Activated naive CD8-positive, alpha-beta T cell treated with anti-CD3 and anti-CD28 coated beads for 36 hours (primary cell): ENCODE measurements around the gene SIRT1. TPM values are rescaled to one million over a fixed set of nuclear protein-coding genes. Genes with fewer than 3 reads are reported as not detected.

Experiments used
- DNase-seq: peaks from one replicate; pipeline ENCODE4 v3.0.0; 2021
- H3K27ac Mint-ChIP-seq: one replicate; pipeline ENCODE4 v1.8.0; 2022; ENCODE audit warnings: mild to moderate bottlenecking, moderate library complexity, mixed read lengths
- H3K27me3 Mint-ChIP-seq: one replicate; pipeline ENCODE4 v1.8.0; 2022; ENCODE audit warnings: mild to moderate bottlenecking, mixed read lengths
- H3K36me3 Mint-ChIP-seq: one replicate; pipeline ENCODE4 v1.8.0; 2021; ENCODE audit warnings: mild to moderate bottlenecking, mixed read lengths
- H3K4me1 Mint-ChIP-seq: one replicate; pipeline ENCODE4 v1.8.0; 2021; ENCODE audit warnings: mixed read lengths
- H3K4me3 Mint-ChIP-seq: one replicate; pipeline ENCODE4 v1.8.0; 2022; ENCODE audit warnings: mild to moderate bottlenecking, moderate library complexity, mixed read lengths
- H3K9me3 Mint-ChIP-seq: one replicate; pipeline ENCODE4 v1.8.0; 2022; ENCODE audit warnings: mixed read lengths
- total RNA-seq, 2 experiments: library from RNA; stranded (reverse); gene quantifications; one replicate each; pipeline ENCODE4 v1.2.3, GENCODE V29; 2021

The SIRT1 gene
- total RNA-seq, 2 experiments from 2014 or later: 41.3 to 42.5 TPM

DNA sequence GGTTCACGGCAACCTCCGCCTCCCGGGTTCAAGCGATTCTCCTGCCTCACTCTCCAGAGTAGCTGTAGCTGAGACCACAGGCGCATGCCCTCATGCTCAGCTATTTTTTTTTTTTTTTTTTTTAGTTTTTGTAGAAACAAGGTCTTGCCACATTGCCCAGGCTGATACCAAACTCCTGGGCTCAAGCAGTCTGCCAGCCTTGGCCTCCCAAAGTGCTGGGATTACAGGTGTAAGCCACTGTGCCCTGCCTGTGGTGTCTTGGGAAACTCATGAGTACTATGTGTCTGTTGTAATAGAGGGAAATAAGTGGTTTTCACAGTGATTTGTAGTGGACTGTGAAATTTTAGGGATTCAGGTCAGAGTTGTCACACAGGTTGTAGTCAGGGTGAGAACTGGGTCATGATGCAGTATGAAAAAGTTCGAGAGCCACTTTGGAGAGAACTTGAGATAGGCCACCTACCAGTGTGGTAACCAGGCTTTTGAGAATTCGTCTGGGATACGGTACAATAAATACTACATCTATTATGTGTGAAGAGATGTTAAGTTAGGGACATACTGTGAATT, 30.4 kb downstream of the SIRT1 start:
- H3K9me3 Mint-ChIP-seq: no peaks in the 10 kb centered on the region
- peaks cover 33% of the 10 kb centered on the region for H3K4me1 Mint-ChIP-seq
- DNase-seq: no peak
- no peak overlapping the region for H3K4me3 Mint-ChIP-seq
- H3K27ac Mint-ChIP-seq: peak overlapping the region; percentile 74
- no peaks in the 10 kb centered on the region for H3K27me3 Mint-ChIP-seq
- H3K36me3 Mint-ChIP-seq: peaks cover 43% of the 10 kb centered on the region

DNA sequence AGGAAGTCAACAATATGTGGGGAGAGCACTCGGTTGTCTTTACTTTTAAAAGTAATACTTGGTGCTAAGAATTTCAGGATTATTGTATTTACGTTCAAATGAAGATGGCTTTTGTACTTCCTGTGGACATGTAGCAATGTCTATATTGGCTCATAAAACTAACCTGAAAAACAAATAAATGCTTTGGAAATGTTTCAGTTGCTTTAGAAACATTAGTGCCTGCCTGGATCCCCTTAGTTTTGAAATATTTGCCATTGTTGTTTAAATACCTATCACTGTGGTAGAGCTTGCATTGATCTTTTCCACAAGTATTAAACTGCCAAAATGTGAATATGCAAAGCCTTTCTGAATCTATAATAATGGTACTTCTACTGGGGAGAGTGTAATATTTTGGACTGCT, 32.7 kb downstream of the SIRT1 start:
- Mint-ChIP-seq H3K27me3 (no peaks in the 10 kb centered on the region), H3K4me3 (no peak overlapping the region), H3K4me1 (peaks cover 28% of the 10 kb centered on the region), H3K27ac (peak overlapping the region; percentile 69), H3K9me3 (no peaks in the 10 kb centered on the region), H3K36me3 (peaks cover 38% of the 10 kb centered on the region)
- no peak for DNase-seq

DNA sequence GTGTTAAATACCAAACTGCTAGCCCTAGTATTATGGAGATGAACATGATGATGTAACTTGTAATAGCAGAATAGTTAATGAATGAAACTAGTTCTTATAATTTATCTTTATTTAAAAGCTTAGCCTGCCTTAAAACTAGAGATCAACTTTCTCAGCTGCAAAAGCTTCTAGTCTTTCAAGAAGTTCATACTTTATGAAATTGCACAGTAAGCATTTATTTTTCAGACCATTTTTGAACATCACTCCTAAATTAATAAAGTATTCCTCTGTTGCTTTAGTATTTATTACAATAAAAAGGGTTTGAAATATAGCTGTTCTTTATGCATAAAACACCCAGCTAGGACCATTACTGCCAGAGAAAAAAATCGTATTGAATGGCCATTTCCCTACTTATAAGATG, 33.2 kb downstream of the SIRT1 start:
- DNase-seq: no peak
- Mint-ChIP-seq H3K27me3 (no peaks in the 10 kb centered on the region), H3K27ac (no peak overlapping the region), H3K4me3 (no peak overlapping the region), H3K9me3 (no peaks in the 10 kb centered on the region), H3K36me3 (peaks cover 33% of the 10 kb centered on the region), H3K4me1 (peaks cover 25% of the 10 kb centered on the region)

DNA sequence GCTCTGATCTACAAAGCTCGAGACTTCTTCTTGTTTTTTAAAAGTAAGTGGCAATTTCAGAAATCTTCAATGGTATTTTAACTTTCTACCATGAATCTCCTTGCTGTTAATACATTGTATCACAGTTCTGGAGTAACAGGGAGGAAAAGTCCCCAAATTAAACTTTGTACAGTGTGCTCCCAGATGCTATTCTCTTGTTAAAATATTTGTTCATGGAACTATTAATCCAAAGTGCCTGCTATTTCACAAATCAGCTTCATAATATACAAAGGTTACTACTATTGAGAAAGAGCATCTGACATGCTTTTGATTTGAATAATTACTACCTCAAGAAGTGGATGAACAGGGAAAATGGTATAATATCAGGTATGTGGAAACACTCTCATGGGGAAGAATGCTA, 36.6 kb downstream of the SIRT1 start:
- no peak overlapping the region for H3K27ac Mint-ChIP-seq
- no peaks in the 10 kb centered on the region for H3K9me3 Mint-ChIP-seq
- H3K4me3 Mint-ChIP-seq: no peak overlapping the region
- peaks cover 8% of the 10 kb centered on the region for H3K4me1 Mint-ChIP-seq
- H3K27me3 Mint-ChIP-seq: no peaks in the 10 kb centered on the region
- H3K36me3 Mint-ChIP-seq: peaks cover 15% of the 10 kb centered on the region
- no peak for DNase-seq

DNA sequence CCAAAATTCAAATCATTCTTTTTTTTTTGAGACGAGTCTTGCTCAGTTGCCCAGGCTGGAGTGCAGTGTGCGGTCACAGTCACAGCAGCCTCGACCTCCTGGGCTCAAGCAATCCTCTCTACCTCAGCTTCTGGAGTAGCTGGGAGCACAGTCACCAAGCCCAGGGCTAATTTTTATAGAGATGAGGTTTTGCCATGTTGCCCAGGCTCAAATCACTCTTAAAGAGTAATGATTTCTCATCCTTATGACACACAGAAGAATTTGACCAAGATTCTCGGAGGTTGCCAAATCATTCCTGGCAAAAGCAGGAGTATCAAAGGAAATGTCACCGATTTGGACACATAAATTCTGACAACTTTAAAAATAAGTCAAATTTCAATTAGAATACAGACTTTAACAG, 39.1 kb downstream of the SIRT1 start:
- H3K4me1 Mint-ChIP-seq: no peaks in the 10 kb centered on the region
- H3K4me3 Mint-ChIP-seq: no peak overlapping the region
- H3K27ac Mint-ChIP-seq: no peak overlapping the region
- H3K9me3 Mint-ChIP-seq: no peaks in the 10 kb centered on the region
- peaks cover 5% of the 10 kb centered on the region for H3K36me3 Mint-ChIP-seq
- H3K27me3 Mint-ChIP-seq: no peaks in the 10 kb centered on the region
- DNase-seq: no peak

DNA sequence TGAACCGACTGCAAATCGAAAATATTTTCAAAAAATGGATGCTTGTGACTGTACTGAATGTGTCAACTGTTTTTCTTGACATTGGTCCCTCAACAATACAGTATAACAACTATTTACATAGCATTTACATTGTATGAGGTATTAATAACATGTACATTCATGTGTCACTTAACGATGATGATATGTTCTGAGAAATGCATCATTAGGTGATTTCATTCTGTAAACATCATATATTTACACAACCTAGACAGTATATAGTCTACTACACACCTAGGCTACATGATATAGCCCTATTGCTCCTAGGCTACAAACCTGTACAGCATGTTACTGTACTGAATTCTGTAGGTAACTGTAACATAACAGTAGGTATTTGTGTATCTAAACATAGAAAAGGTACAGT, 39.7 kb downstream of the SIRT1 start:
- peaks cover 4% of the 10 kb centered on the region for H3K36me3 Mint-ChIP-seq
- H3K9me3 Mint-ChIP-seq: no peaks in the 10 kb centered on the region
- H3K27me3 Mint-ChIP-seq: no peaks in the 10 kb centered on the region
- no peak overlapping the region for H3K27ac Mint-ChIP-seq
- no peak overlapping the region for H3K4me3 Mint-ChIP-seq
- no peaks in the 10 kb centered on the region for H3K4me1 Mint-ChIP-seq
- DNase-seq: no peak

DNA sequence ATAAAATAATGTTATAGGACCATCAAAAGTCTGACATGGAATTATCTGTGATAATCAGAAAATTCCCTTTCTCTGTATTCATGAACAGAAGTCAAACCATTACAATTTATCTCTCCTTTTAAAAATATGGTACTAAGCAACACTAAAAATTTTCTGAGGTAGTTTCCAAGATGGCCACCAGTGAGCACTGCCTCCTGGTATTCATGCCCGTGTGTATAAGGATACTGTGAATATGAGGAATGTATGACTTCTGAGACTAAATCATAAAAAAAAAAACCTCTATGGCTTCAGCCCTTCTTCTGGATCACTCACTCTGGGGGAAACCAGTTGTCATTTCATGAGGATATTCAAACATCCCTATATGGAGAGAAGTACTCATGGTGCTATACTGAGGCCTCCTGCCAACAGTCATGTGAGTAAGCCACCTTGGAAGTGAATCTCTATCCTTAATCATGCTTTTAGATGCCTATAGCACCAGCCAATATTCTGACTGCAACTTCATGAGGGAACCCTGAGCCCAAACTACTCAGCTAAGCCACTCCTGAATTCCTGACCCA, 41.1 kb downstream of the SIRT1 start:
- H3K4me1 Mint-ChIP-seq: no peaks in the 10 kb centered on the region
- peaks cover 4% of the 10 kb centered on the region for H3K36me3 Mint-ChIP-seq
- no peak for DNase-seq
- no peak overlapping the region for H3K27ac Mint-ChIP-seq
- no peaks in the 10 kb centered on the region for H3K9me3 Mint-ChIP-seq
- no peak overlapping the region for H3K4me3 Mint-ChIP-seq
- no peaks in the 10 kb centered on the region for H3K27me3 Mint-ChIP-seq

DNA sequence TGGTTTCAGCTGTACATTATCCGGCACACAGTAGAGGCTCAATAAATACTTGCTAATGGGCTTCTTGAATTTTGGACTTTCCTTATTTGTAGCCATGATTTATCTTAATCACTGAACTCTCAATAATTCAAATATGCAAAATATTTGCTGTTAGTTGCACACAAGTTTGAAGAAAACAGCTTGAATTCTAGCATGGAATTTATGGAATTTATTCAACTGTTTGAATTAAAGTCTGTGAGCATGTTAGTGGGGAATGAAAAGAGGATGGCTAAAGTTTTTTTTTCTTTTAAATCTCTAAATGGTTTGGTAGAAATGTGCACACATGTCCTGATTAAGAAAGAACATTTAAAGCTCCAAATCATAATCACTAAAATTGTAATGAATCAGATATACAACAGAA, 42.5 kb downstream of the SIRT1 start:
- no peak overlapping the region for H3K27ac Mint-ChIP-seq
- H3K27me3 Mint-ChIP-seq: no peaks in the 10 kb centered on the region

DNA sequence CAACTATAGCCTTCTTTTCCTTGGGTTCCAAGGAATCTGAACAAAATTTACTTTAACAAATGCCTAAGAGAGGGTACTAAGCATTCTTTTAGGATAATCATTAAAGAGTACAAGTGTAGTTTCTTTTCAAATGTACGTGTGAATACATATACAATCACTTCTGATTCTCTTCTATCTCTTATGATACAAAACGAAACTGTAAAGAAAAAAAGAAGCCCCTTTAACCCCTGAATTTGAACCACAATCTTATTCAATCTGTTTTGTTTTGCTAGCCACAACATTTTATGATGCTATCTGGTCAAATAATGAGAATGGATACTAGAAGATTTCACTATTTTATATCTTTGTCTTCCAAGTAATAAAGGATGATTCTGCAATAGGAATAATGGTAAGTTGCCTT, 48.7 kb downstream of the SIRT1 start:
- H3K27me3 Mint-ChIP-seq: no peaks in the 10 kb centered on the region
- H3K4me3 Mint-ChIP-seq: no peak overlapping the region
- no peaks in the 10 kb centered on the region for H3K9me3 Mint-ChIP-seq
- H3K36me3 Mint-ChIP-seq: peaks cover 8% of the 10 kb centered on the region
- no peak for DNase-seq
- no peaks in the 10 kb centered on the region for H3K4me1 Mint-ChIP-seq
- no peak overlapping the region for H3K27ac Mint-ChIP-seq

More for the DNA sequence above, 42.5 kb downstream of the SIRT1 start:
- peaks cover 5% of the 10 kb centered on the region for H3K36me3 Mint-ChIP-seq
- no peaks in the 10 kb centered on the region for H3K4me1 Mint-ChIP-seq
- no peak overlapping the region for H3K4me3 Mint-ChIP-seq
- DNase-seq: no peak
- no peaks in the 10 kb centered on the region for H3K9me3 Mint-ChIP-seq

DNA sequence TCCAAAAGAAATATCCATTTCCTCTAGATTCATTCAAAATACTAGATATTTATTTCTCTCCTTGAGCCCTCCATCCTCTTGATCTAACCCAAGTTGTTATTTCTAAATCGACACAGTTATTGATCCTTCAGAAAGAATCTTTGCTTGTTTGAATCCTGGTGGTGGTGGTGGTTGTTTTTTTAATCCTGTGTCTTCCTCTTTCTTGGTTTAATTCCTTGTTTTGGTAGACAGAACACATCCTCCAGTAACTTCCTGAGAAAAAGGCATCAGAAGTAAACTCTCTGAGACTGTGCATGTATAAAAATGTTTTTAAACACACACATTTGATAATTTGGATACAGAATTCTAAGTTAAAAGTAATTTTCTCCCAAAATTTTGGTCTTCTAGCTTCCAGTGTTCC, 49.9 kb downstream of the SIRT1 start:
- H3K4me1 Mint-ChIP-seq: no peaks in the 10 kb centered on the region
- no peaks in the 10 kb centered on the region for H3K9me3 Mint-ChIP-seq
- peaks cover 8% of the 10 kb centered on the region for H3K36me3 Mint-ChIP-seq
- H3K27me3 Mint-ChIP-seq: no peaks in the 10 kb centered on the region
- no peak overlapping the region for H3K27ac Mint-ChIP-seq
- H3K4me3 Mint-ChIP-seq: no peak overlapping the region
- no peak for DNase-seq

DNA sequence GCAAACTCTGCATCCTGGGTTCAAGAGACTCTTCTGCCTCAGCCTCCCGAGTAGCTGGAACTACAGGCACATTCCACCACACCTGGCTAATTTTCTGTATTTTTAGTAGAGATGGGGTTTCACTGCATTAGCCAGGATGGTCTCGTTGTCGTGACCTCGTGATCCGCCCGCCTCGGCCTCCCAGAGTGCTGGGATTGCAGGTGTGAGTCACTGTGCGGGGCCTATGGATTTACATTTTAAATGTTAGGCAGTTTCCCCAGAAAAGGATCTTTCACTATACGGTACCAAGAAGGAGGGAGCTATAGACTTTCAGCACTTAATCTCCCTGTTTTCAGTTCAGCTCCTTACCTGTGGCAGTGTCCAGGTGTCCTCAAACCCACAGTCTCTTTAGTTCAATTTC, 50.8 kb downstream of the SIRT1 start:
- Mint-ChIP-seq H3K27me3 (no peaks in the 10 kb centered on the region), H3K4me3 (no peak overlapping the region), H3K36me3 (peaks cover 8% of the 10 kb centered on the region), H3K4me1 (no peaks in the 10 kb centered on the region), H3K9me3 (no peaks in the 10 kb centered on the region), H3K27ac (no peak overlapping the region)
- no peak for DNase-seq

DNA sequence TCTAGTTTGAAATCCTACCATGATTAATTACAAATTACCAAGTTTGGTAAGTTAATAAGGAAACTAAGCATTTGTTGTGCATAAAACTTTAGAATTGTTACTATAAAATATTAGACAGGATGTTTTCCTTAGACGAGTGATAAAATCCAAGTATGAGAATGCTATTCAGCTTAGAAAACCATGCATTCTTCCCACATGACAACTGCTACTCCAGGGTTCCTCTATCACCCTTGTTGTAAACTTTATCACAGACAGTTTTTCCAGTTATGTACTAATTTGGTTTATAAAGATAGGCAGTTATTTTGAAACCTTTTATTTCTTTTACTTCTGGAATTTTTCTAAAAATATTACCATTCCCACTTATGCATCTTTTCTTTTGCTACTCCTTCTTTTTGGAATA, 52.0 kb downstream of the SIRT1 start:
- H3K4me1 Mint-ChIP-seq: no peaks in the 10 kb centered on the region
- no peak for DNase-seq
- H3K36me3 Mint-ChIP-seq: peaks cover 7% of the 10 kb centered on the region
- H3K4me3 Mint-ChIP-seq: no peak overlapping the region
- H3K27ac Mint-ChIP-seq: no peak overlapping the region
- H3K9me3 Mint-ChIP-seq: no peaks in the 10 kb centered on the region
- H3K27me3 Mint-ChIP-seq: no peaks in the 10 kb centered on the region

DNA sequence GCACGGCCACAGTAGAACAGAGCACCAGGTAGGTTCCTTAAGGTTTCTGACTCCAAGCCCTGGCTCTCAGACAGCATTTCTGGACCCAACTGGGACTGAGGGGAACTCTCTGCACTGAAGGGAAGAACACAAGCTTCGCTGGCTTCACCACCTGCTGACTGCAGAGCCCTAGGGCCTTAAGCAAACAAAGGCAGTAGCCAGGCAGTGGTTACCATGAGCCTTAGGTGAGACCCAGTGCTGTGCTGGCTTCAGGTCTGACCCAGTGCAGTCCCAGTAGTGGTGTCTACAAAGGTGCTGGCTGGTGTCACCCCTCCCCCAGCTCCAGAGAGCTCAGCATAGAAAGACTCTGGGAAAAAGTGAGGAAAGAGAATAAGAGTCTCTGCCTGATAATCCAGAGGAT, 59.5 kb downstream of the SIRT1 start:
- Mint-ChIP-seq H3K9me3 (peaks cover 4% of the 10 kb centered on the region), H3K4me3 (no peak overlapping the region), H3K27ac (no peak overlapping the region), H3K36me3 (peaks cover 36% of the 10 kb centered on the region), H3K4me1 (peaks cover 5% of the 10 kb centered on the region), H3K27me3 (no peaks in the 10 kb centered on the region)
- DNase-seq: no peak

DNA sequence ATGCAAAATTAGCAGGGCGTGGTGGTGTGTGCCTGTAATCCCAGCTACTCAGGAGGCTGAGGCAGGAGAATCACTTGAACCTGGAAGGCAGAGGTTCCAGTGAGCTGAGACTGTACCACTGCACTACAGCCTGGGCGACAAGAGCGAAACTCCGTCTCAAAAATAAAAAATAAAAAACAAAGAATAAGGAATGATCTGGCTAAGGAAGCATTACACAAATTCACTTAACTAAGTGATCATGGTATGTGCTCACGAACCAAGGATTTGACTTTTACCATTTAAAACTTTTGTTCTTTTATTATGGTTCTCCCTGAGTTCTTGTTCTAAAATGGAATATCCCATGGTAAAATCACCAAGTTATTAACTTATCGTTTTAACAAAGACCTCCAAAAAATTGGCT, 71.2 kb downstream of the SIRT1 start:
- no peaks in the 10 kb centered on the region for H3K9me3 Mint-ChIP-seq
- H3K4me3 Mint-ChIP-seq: no peak overlapping the region
- H3K27me3 Mint-ChIP-seq: no peaks in the 10 kb centered on the region
- peaks cover 20% of the 10 kb centered on the region for H3K36me3 Mint-ChIP-seq
- no peak overlapping the region for H3K27ac Mint-ChIP-seq
- no peaks in the 10 kb centered on the region for H3K4me1 Mint-ChIP-seq
- no peak for DNase-seq

DNA sequence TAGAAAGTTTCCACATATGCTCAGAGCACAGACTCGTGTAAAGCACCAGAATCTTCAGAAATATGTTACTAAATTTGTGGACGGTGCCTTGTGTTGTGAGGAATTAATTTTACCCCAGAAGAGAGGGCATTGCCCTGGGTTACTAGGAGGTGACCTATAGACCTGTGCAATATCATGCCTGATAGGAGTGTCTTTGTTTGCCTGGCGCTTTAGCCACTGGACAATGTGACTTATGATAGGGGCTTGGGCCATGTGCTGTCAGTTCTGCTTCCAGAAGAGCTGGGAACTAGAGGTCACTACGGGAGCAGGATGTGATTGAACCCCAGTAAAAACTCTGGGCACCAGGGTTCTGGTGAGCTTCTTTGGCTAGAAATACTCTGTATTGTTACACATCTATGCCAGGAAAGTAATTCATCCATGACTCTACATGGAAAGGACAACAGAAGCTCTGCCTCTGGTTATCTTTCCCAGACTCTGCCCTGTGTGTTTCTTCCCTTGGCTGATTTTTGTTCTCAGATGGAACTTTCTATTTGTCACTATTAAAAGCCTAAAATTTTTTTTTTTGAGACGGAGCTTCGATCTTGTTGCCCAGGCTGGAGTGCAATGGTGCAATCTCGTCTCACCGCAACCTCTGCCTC, 75.5 kb downstream of the SIRT1 start:
- Mint-ChIP-seq H3K4me3 (no peak overlapping the region), H3K9me3 (no peaks in the 10 kb centered on the region), H3K36me3 (peaks cover 25% of the 10 kb centered on the region), H3K27ac (no peak overlapping the region), H3K27me3 (no peaks in the 10 kb centered on the region), H3K4me1 (peaks cover 2% of the 10 kb centered on the region)
- no peak for DNase-seq

DNA sequence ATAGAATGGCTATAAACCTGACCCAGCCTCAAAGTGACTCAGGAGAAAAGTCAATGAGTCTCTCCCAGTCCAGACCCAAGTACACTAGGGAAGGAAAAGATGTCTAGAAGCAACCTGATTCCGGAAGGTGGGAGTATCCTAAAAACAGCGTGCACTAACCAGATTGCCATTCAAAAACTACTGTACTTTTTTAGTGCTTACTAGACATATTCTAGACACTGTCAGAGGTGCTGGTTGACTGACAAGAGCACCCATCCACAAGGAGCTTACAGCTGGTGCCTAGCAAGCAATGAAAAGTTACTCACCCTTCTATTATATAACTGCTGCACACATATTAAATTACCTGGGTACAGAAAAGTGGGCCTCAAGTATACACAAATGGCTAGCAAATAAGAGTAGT, 81.0 kb downstream of the SIRT1 start:
- Mint-ChIP-seq H3K4me3 (no peak overlapping the region), H3K4me1 (peaks cover 2% of the 10 kb centered on the region), H3K36me3 (peaks cover 48% of the 10 kb centered on the region), H3K27me3 (no peaks in the 10 kb centered on the region), H3K27ac (no peak overlapping the region), H3K9me3 (peaks cover under 1% of the 10 kb centered on the region)
- no peak for DNase-seq
